ENCODE measurements around the gene WBP1L. TPM values are rescaled to one million over a fixed set of nuclear protein-coding genes. Genes with fewer than 3 reads are reported as not detected.
"Not testable (repeated sequence)": the region's sequence is repeated elsewhere in the genome, so short reads cannot be mapped to it uniquely, and the experiment has no call there.

WBP1L gene
- total RNA-seq, 1 donor from 2014 or later: 26.6 TPM

- intact Hi-C loops (cut with micrococcal nuclease): loop anchor here (1.0 to 5.0 kb wide), 4 partner anchors 66 to 497 kb away; no protein-coding TSS in a partner anchor
These were observed 91.3 kb downstream of the WBP1L start for GRCh38 chr10:102835007-102835482.

- intact Hi-C loops (cut with micrococcal nuclease): loop anchor here (5.0 kb wide), 1 partner anchor 495 kb away; no protein-coding TSS in a partner anchor
These were observed 93.5 kb downstream of the WBP1L start, which contains the start of gene CYP17A1 for GRCh38 chr10:102837230-102837721. Gene CYP17A1, minus strand, starts transcription at chr10:102837413. Its CDS starts 52 bp downstream, at chr10:102837361.

GRCh38 chr10:102838276-102838927 is 94.7 kb downstream of the WBP1L start:
- intact Hi-C loops (cut with micrococcal nuclease): loop anchor here (5.0 kb wide), 1 partner anchor 494 kb away; no protein-coding TSS in a partner anchor

- intact Hi-C loops (cut with micrococcal nuclease): no loop called here
These were observed 98.1 kb downstream of the WBP1L start for GRCh38 chr10:102841827-102842345.

GRCh38 chr10:102843139-102843538 is 99.4 kb downstream of the WBP1L start:
- intact Hi-C loops (cut with micrococcal nuclease): not testable (repeated sequence)

- intact Hi-C loops (cut with micrococcal nuclease): not testable (repeated sequence)
These were observed 100.5 kb downstream of the WBP1L start for GRCh38 chr10:102844190-102844776.

- intact Hi-C loops (cut with micrococcal nuclease): no loop called here
These were observed 101.7 kb downstream of the WBP1L start for GRCh38 chr10:102845352-102845902.

GRCh38 chr10:102850025-102850518 is 106.3 kb downstream of the WBP1L start:
- intact Hi-C loops (cut with micrococcal nuclease): no loop called here

- intact Hi-C loops (cut with micrococcal nuclease): not testable (repeated sequence)
These were observed 109.5 kb downstream of the WBP1L start for GRCh38 chr10:102853237-102853636.

GRCh38 chr10:102855731-102856436 is 112.1 kb downstream of the WBP1L start:
- intact Hi-C loops (cut with micrococcal nuclease): loop anchor here (2.0 kb wide), 1 partner anchor 337 kb away; the partner anchor contains the start of gene NT5C2

- intact Hi-C loops (cut with micrococcal nuclease): no loop called here
These were observed 113.1 kb downstream of the WBP1L start for GRCh38 chr10:102856758-102857424.

- intact Hi-C loops (cut with micrococcal nuclease): no loop called here
These were observed 116.2 kb downstream of the WBP1L start for GRCh38 chr10:102859911-102860310.

GRCh38 chr10:102863660-102864059 is 119.9 kb downstream of the WBP1L start:
- intact Hi-C loops (cut with micrococcal nuclease): no loop called here

GRCh38 chr10:102865620-102866019 is 121.9 kb downstream of the WBP1L start:
- intact Hi-C loops (cut with micrococcal nuclease): no loop called here

Other genes starting within 250 kb of the WBP1L start
- gene ACTR1A, start 241.2 kb upstream of the WBP1L start, total RNA-seq: 77.1 and 78.7 TPM in 2 replicates
- gene SUFU, start 240.0 kb upstream of the WBP1L start, total RNA-seq: 13.8 and 14.2 TPM in 2 replicates
- 53.7 and 54.4 TPM in 2 replicates for gene TRIM8, start 99.5 kb upstream of the WBP1L start, total RNA-seq
- 4.7 TPM in 2 replicates for gene ARL3, start 29.6 kb upstream of the WBP1L start, total RNA-seq
- gene SFXN2, start 29.3 kb upstream of the WBP1L start, total RNA-seq: 28.6 and 30.9 TPM in 2 replicates
- gene CYP17A1, start 93.5 kb downstream of the WBP1L start, total RNA-seq: not detected in 2 replicates
- 11.8 and 11.9 TPM in 2 replicates for gene BORCS7, start 110.3 kb downstream of the WBP1L start, total RNA-seq
- gene AS3MT, start 125.5 kb downstream of the WBP1L start, total RNA-seq: 0.36 TPM in 1 of 2 replicates, not detected in the other
- gene CNNM2, start 174.3 kb downstream of the WBP1L start, total RNA-seq: 6.1 and 6.8 TPM in 2 replicates